ENCODE data around the gene DHX9. TPM values are rescaled to one million over a fixed set of nuclear protein-coding genes. Genes with fewer than 3 reads are reported as not detected.

Gene DHX9
- polyA plus RNA-seq, 1 donor (not counting 4 experiments of a cell fraction or from before 2014, with no cell fraction given): 199 TPM

DNA sequence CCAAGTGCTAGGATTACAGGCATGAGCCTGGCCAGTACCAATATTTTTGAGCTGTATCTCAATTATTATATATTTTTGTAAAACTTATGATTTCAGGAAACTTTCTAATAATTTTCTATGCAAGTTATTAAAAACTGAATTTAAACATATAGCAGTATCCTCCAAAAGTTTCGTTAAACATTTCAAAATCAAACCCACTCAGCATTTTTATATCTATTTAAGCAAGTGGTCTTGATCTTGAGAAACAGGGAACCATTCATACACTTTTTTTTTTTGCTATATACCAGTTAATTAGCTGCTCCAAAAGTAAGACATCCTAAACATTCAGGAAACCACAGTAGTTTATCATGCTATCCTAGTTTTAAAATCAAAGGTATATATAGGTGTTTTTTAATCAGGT lies 91.8 kb downstream of the DHX9 start:
- Histone ChIP-seq H2AFZ (ENCODE audit: control insufficient read depth, low read length) (no peak overlapping the region), H3K79me2 (ENCODE audit: control insufficient read depth, insufficient read depth, low read length) (no peaks in the 10 kb centered on the region), H4K20me1 (ENCODE audit: control insufficient read depth, extremely low read depth, insufficient read depth, low read length) (no peaks in the 10 kb centered on the region), H3K4me1 (ENCODE audit: control insufficient read depth, extremely low read depth, insufficient read depth, low read length) (no peaks in the 10 kb centered on the region), H3K27me3 (ENCODE audit: control insufficient read depth, extremely low read depth, insufficient read depth, low read length) (peaks cover 3% of the 10 kb centered on the region), H3K9ac (ENCODE audit: control insufficient read depth, extremely low read depth, insufficient read depth, low read length) (no peak overlapping the region), H3K27ac (ENCODE audit: control insufficient read depth, insufficient read depth, low read length) (no peak overlapping the region), H3K36me3 (ENCODE audit: control insufficient read depth in 2 of 2, extremely low read depth in 1 of 2, insufficient read depth in 2 of 2, low read length in 2 of 2) (no peaks in the 10 kb centered on the region), H3K4me3 (ENCODE audit: control insufficient read depth in 2 of 3, extremely low read depth in 1 of 3, insufficient read depth in 2 of 3, low read depth in 1 of 3, low read length in 3 of 3) (no peak overlapping the region), H3K9me3 (ENCODE audit: control insufficient read depth, low read depth, low read length) (no peaks in the 10 kb centered on the region), H3K4me2 (ENCODE audit: control insufficient read depth, extremely low read depth, insufficient read depth, low read depth, low read length) (no peak overlapping the region), H3K9me1 (ENCODE audit: control insufficient read depth, extremely low read depth, insufficient read depth, low read length) (no peaks in the 10 kb centered on the region)
- dilution Hi-C loops (cut with MboI; ENCODE audit: extremely low pct_ligation_motif_present, low sequenced_read_pairs): no loop called here
- FAIRE-seq (no peak), DNase-seq (ENCODE audit: low read depth, low spot score) (no peak)
- TF ChIP-seq, protein P1, sequence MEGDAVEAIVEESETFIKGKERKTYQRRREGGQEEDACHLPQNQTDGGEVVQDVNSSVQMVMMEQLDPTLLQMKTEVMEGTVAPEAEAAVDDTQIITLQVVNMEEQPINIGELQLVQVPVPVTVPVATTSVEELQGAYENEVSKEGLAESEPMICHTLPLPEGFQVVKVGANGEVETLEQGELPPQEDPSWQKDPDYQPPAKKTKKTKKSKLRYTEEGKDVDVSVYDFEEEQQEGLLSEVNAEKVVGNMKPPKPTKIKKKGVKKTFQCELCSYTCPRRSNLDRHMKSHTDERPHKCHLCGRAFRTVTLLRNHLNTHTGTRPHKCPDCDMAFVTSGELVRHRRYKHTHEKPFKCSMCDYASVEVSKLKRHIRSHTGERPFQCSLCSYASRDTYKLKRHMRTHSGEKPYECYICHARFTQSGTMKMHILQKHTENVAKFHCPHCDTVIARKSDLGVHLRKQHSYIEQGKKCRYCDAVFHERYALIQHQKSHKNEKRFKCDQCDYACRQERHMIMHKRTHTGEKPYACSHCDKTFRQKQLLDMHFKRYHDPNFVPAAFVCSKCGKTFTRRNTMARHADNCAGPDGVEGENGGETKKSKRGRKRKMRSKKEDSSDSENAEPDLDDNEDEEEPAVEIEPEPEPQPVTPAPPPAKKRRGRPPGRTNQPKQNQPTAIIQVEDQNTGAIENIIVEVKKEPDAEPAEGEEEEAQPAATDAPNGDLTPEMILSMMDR (optimal IDR thresholded peaks at IDR 0.05 in 1 of 3, IDR thresholded peaks at IDR 0.05 in 1 of 3, conservative IDR thresholded peaks at IDR 0.05 in 1 of 3; ENCODE audit: extremely low read depth in 1 of 3, insufficient read depth in 2 of 3, low read length in 3 of 3): no peak
- TF ChIP-seq EZH2 (IDR thresholded peaks at IDR 0.05; ENCODE audit: low read length): no peak

DNA sequence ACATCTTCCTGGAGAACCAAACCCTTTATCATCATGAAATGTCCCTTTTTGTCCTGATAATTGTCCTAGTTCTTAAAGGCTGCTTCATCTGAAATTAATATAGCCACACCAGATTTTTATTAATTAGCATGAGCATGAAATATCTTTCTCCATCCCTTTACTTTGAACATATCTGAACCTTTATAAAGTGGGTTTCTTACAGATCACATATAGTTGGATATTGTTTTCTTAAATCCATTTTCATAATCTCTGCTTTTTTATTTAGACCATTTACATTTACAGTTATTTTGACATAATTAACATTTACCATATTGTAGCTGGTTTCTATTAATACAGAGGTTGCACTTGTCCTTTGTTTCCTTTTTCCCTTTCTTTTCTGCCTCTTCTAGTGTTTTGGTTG lies 96.6 kb downstream of the DHX9 start:
- H2AFZ ChIP-seq (ENCODE audit: control insufficient read depth, low read length): no peak overlapping the region
- TF ChIP-seq, protein P1 (optimal IDR thresholded peaks at IDR 0.05 in 1 of 3, IDR thresholded peaks at IDR 0.05 in 1 of 3, conservative IDR thresholded peaks at IDR 0.05 in 1 of 3; ENCODE audit: extremely low read depth in 1 of 3, insufficient read depth in 2 of 3, low read length in 3 of 3): no peak
- TF ChIP-seq EZH2 (IDR thresholded peaks at IDR 0.05; ENCODE audit: low read length): no peak
- no peaks in the 10 kb centered on the region for H3K9me3 ChIP-seq (ENCODE audit: control insufficient read depth, low read depth, low read length)
- H3K79me2 ChIP-seq (ENCODE audit: control insufficient read depth, insufficient read depth, low read length): no peaks in the 10 kb centered on the region
- FAIRE-seq (no peak), DNase-seq (ENCODE audit: low read depth, low spot score) (no peak)
- no peaks in the 10 kb centered on the region for H3K4me1 ChIP-seq (ENCODE audit: control insufficient read depth, extremely low read depth, insufficient read depth, low read length)
- no peak overlapping the region for H3K9ac ChIP-seq (ENCODE audit: control insufficient read depth, extremely low read depth, insufficient read depth, low read length)
- dilution Hi-C loops (cut with MboI; ENCODE audit: extremely low pct_ligation_motif_present, low sequenced_read_pairs): no loop called here
- H3K27me3 ChIP-seq (ENCODE audit: control insufficient read depth, extremely low read depth, insufficient read depth, low read length): no peaks in the 10 kb centered on the region
- no peaks in the 10 kb centered on the region for H3K9me1 ChIP-seq (ENCODE audit: control insufficient read depth, extremely low read depth, insufficient read depth, low read length)
- H3K36me3 ChIP-seq (ENCODE audit: control insufficient read depth in 2 of 2, extremely low read depth in 1 of 2, insufficient read depth in 2 of 2, low read length in 2 of 2): no peaks in the 10 kb centered on the region
- H3K4me2 ChIP-seq (ENCODE audit: control insufficient read depth, extremely low read depth, insufficient read depth, low read depth, low read length): no peak overlapping the region
- no peak overlapping the region for H3K4me3 ChIP-seq (ENCODE audit: control insufficient read depth in 2 of 3, extremely low read depth in 1 of 3, insufficient read depth in 2 of 3, low read depth in 1 of 3, low read length in 3 of 3)
- H4K20me1 ChIP-seq (ENCODE audit: control insufficient read depth, extremely low read depth, insufficient read depth, low read length): no peaks in the 10 kb centered on the region
- no peak overlapping the region for H3K27ac ChIP-seq (ENCODE audit: control insufficient read depth, insufficient read depth, low read length)

Other genes with a start within 250 kb of the DHX9 start
- 0.18 to 0.34 TPM (median 0.19 TPM) in 3 replicates for gene RGS16, start 235.0 kb upstream of the DHX9 start, polyA plus RNA-seq
- gene RGS8, start 154.8 kb upstream of the DHX9 start, polyA plus RNA-seq: not detected in 3 replicates
- 4.9 to 9.0 TPM (median 7.3 TPM) in 3 replicates for gene NPL, start 49.6 kb upstream of the DHX9 start, polyA plus RNA-seq
- not detected in 3 replicates for gene SHCBP1L, start 113.8 kb downstream of the DHX9 start, polyA plus RNA-seq
- gene LAMC1, start 184.1 kb downstream of the DHX9 start, polyA plus RNA-seq: 40.9 to 76.4 TPM (median 66.6 TPM) in 3 replicates